Naive B cell (primary cell): Measurements from ENCODE around the gene TRPM8. TPM values are rescaled to one million over a fixed set of nuclear protein-coding genes. Genes with fewer than 3 reads are reported as not detected.
"Not testable (repeated sequence)": the region's sequence is repeated elsewhere in the genome, so short reads cannot be mapped to it uniquely, and the experiment has no call there.

Source experiments
- ATAC-seq, 2 donors: fragments of 150-1000 bp; cut with Tn5 transposase; 2 replicates each; pipeline ENCODE4 v1.10.0; 2021; ENCODE audit warnings: low read depth in 2 of 2, mild to moderate bottlenecking in 2 of 2, moderate library complexity in 2 of 2
- DNase-seq: peaks from one replicate; pipeline ENCODE4 v3.0.0; 2022
- H3K27ac Mint-ChIP-seq, 6 donors: one replicate each; pipeline ENCODE4 v1.8.0; 2020 to 2022; ENCODE audit warnings: mild to moderate bottlenecking in 6 of 6, mixed read lengths in 6 of 6, moderate library complexity in 5 of 6, inconsistent platforms in 2 of 6
- H3K27me3 Mint-ChIP-seq, 3 donors: one replicate each; pipeline ENCODE4 v1.8.0; 2021 to 2022; ENCODE audit warnings: mixed read lengths in 3 of 3, mild to moderate bottlenecking in 1 of 3
- H3K36me3 Mint-ChIP-seq, 2 donors: one replicate each; pipeline ENCODE4 v1.8.0; 2020 to 2022; ENCODE audit warnings: mixed read lengths in 2 of 2, inconsistent platforms in 1 of 2, mild to moderate bottlenecking in 1 of 2
- H3K4me1 Mint-ChIP-seq, 3 donors: one replicate each; pipeline ENCODE4 v1.8.0; 2020 to 2022; ENCODE audit warnings: mixed read lengths in 3 of 3, inconsistent platforms in 1 of 3, mild to moderate bottlenecking in 1 of 3, moderate library complexity in 1 of 3
- H3K4me3 Mint-ChIP-seq, 8 donors: one replicate each; pipeline ENCODE4 v1.8.0; 2020 to 2022; ENCODE audit warnings: mild to moderate bottlenecking in 8 of 8, mixed read lengths in 8 of 8, moderate library complexity in 8 of 8, inconsistent platforms in 2 of 8
- H3K9me3 Mint-ChIP-seq, 7 donors: one replicate each; pipeline ENCODE4 v1.8.0; 2020 to 2022; ENCODE audit warnings: mixed read lengths in 7 of 7, mild to moderate bottlenecking in 5 of 7, inconsistent platforms in 2 of 7, moderate library complexity in 1 of 7
- polyA plus RNA-seq, 6 donors: library from polyadenylated mRNA; unstranded; fragments of 300-500 nt; fragmentation: Illumina TruSeq; gene quantifications; one replicate each; pipeline ENCODE4 v1.2.3, GENCODE V29; 2021; ENCODE audit warnings: low read depth in 6 of 6

The TRPM8 gene
- not detected for polyA plus RNA-seq

GRCh38 chr2:233917116-233917515, at the start of gene TRPM8:
Gene TRPM8 (plus strand): TSS chr2:233917373. CDS start chr2:233926538, 9,165 bp downstream.
- no peak within 1 kb of the TSS for H3K4me3 Mint-ChIP-seq
- no peaks in the 10 kb centered on the region for H3K9me3 Mint-ChIP-seq
- ATAC-seq, result no peak
- H3K27me3 Mint-ChIP-seq, result peaks cover 26 to 40% (median 28%) of the 10 kb centered on the region in 3 donors
- H3K36me3 Mint-ChIP-seq, result no peaks in the 10 kb centered on the region
- H3K27ac Mint-ChIP-seq, result no peak within 1 kb of the TSS
- H3K4me1 Mint-ChIP-seq, result no peaks in the 10 kb centered on the region
- DNase-seq, result no peak

DNA sequence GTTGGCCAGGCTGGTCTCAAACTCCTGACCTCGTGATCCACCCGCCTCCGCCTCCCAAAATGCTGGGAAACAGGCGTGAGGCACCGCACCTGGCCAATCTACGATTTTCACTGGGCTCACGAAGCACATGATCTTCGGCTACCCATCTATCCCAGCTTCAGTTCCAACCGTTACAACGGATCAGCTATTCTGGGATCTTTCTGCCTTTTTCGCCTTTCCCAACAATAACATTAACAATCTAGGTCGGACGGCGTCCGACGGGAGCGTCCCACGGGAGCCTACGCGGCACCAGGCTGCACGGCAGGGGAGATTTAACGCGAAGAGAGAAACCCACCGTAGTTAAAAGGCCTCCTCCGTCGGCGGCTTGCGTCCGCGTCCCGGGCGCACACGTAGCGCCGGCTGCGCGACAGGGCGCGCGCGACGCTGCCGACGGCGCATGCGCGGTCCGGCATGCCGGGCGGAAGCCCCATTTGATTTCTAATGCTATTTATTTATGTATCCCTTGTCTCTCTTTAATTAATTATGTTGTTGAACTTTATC, 49.1 kb upstream of the TRPM8 start, which contains the start of gene MSL3B:
Gene MSL3B (minus strand): TSS at position 394 of the 540 bp plus-strand sequence.
- Mint-ChIP-seq H3K27ac (peak within 1 kb of the TSS in 5 of 6 donors; percentile 76 to 93 (median 90)), H3K4me1 (peaks cover 3 to 17% (median 15%) of the 10 kb centered on the region in 3 donors), H3K9me3 (peaks cover 0 to 29% (median 7%) of the 10 kb centered on the region in 7 donors), H3K36me3 (peaks cover 0 to 8% of the 10 kb centered on the region in 2 donors), H3K4me3 (peak within 1 kb of the TSS; percentile 79 to 94 (median 90)), H3K27me3 (peaks cover 11 to 21% (median 12%) of the 10 kb centered on the region in 3 donors)
- peak; percentile 79 to 82 for ATAC-seq
- DNase-seq, result peak; percentile 49

GRCh38 chr2:233871432-233871831, 45.7 kb upstream of the TRPM8 start:
- H3K4me3 Mint-ChIP-seq, result peak overlapping the region in 1 of 8 donors; percentile 17

DNA sequence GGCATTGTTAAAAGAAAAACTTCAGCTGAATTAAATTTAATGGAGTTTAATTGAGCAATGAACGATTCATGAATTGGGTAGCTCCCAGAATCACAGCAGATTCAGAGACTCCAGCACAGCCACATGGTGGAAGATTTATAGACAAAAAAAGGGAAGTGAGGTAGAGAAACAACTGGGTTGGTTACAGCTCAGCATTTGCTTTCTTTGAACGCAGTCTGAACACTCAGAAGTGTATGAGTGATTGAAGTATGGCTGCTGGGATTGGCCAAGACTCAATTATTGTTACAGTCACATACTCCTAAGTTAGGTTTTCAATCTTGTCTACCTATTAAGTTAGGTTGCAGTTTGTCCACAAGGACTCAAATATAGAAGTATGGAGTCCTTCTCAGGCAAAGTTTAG, 45.0 kb upstream of the TRPM8 start:
- not testable (repeated sequence) for H3K36me3 Mint-ChIP-seq, H3K27ac Mint-ChIP-seq, H3K4me3 Mint-ChIP-seq, DNase-seq
- peak; percentile 73 to 77 for ATAC-seq
- Mint-ChIP-seq H3K9me3 (peaks cover 5 to 27% (median 16%) of the 10 kb centered on the region in 7 donors), H3K27me3 (peaks cover 15 to 45% (median 34%) of the 10 kb centered on the region in 3 donors), H3K4me1 (peaks cover 3 to 16% (median 15%) of the 10 kb centered on the region in 3 donors)

More at GRCh38 chr2:233871432-233871831, 45.7 kb upstream of the TRPM8 start:
- Mint-ChIP-seq H3K4me1 (peaks cover 3 to 17% (median 15%) of the 10 kb centered on the region in 3 donors), H3K9me3 (peaks cover 5 to 30% (median 14%) of the 10 kb centered on the region in 7 donors), H3K27ac (no peak overlapping the region), H3K27me3 (peaks cover 15 to 41% (median 32%) of the 10 kb centered on the region in 3 donors), H3K36me3 (peaks cover 0 to 8% of the 10 kb centered on the region in 2 donors)
- ATAC-seq, result no peak
- no peak for DNase-seq

DNA sequence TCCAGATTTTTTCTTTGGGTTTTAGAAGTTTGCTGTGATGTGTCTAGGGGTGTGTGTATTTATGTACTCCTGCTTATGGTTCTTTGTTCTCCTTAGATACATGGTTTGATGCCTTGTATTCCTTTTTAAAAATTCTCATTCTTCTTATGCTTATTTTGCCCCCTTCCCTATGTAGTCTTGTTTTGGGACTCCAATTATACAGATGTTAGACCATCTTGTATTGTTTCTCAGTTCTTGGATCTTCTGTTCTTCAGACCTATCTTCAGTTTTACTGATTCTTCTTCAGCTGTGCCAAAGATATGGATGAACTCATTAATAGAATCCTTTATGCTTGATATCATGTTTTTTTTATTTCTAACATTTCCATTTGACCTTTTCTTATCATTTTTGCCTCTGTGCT, 34.8 kb upstream of the TRPM8 start:
- peaks cover 27 to 67% (median 64%) of the 10 kb centered on the region in 3 donors for H3K27me3 Mint-ChIP-seq

DNA sequence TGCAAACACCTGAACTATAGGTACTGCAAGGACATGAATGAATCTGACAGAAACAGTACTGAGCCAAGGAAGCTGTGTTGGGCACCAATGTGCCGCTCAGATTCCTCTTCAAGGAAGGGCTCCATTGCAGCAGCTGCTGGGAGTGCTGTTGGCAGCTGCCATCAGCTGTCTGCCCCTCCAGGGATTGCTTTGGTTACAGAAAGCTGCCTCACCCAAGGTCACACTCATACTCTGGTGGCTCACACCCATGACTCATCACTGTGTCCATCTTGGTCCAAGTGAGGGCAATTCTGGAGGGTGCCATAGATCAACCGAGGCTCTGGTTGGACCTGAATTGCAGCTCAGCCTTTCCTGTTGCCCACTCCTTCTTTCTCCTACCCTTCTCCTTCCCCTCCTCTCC, 24.4 kb upstream of the TRPM8 start:
- Mint-ChIP-seq H3K36me3 (peaks cover 0 to 5% of the 10 kb centered on the region in 2 donors), H3K27ac (no peak overlapping the region), H3K27me3 (peaks cover 28 to 62% (median 60%) of the 10 kb centered on the region in 3 donors), H3K9me3 (no peaks in the 10 kb centered on the region), H3K4me1 (no peaks in the 10 kb centered on the region), H3K4me3 (no peak overlapping the region)
- ATAC-seq, result no peak
- no peak for DNase-seq

More for the DNA sequence above, 34.8 kb upstream of the TRPM8 start:
- no peak for ATAC-seq
- no peak for DNase-seq
- Mint-ChIP-seq H3K9me3 (peaks cover 12 to 50% (median 33%) of the 10 kb centered on the region in 7 donors), H3K4me3 (no peak overlapping the region), H3K4me1 (no peaks in the 10 kb centered on the region), H3K36me3 (peaks cover 13 to 35% of the 10 kb centered on the region in 2 donors), H3K27ac (no peak overlapping the region)

- H3K4me3 Mint-ChIP-seq, ATAC-seq, H3K9me3 Mint-ChIP-seq, H3K4me1 Mint-ChIP-seq, H3K36me3 Mint-ChIP-seq, DNase-seq, H3K27ac Mint-ChIP-seq: not testable (repeated sequence)
- H3K27me3 Mint-ChIP-seq, result peaks cover 23 to 64% (median 32%) of the 10 kb centered on the region in 3 donors
These were observed 20.9 kb upstream of the TRPM8 start for GRCh38 chr2:233896253-233896652.

DNA sequence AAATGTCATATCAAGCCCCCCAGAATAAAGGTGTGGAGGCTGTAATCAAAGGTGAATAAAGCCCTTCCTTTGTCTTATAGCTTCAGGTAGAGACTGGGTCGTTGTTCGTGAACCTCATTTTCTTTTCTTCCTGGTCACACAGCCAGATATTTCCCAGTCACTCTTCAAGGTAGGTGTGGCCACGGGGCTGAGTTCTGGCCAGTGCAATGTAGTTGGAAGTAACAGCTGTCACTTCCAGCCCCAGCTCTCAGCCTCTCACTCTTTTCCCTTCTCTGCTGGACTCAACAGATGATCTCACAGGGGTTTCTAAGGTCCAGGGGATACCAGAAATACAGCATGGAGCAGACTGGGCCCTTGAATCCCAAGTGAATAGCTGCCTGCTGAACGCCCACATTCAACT, 15.8 kb upstream of the TRPM8 start:
- DNase-seq (no peak), ATAC-seq (no peak)
- Mint-ChIP-seq H3K27me3 (peaks cover 25 to 52% (median 29%) of the 10 kb centered on the region in 3 donors), H3K9me3 (no peaks in the 10 kb centered on the region), H3K4me3 (no peak overlapping the region), H3K36me3 (no peaks in the 10 kb centered on the region), H3K4me1 (peaks cover 0 to 8% (median 0%) of the 10 kb centered on the region in 3 donors), H3K27ac (peak overlapping the region in 1 of 6 donors; percentile 55)

GRCh38 chr2:233901884-233902283, 15.3 kb upstream of the TRPM8 start:
- DNase-seq (no peak), ATAC-seq (no peak)
- Mint-ChIP-seq H3K9me3 (no peaks in the 10 kb centered on the region), H3K27me3 (peaks cover 26 to 51% (median 32%) of the 10 kb centered on the region in 3 donors), H3K4me1 (peaks cover 0 to 8% (median 0%) of the 10 kb centered on the region in 3 donors), H3K36me3 (no peaks in the 10 kb centered on the region), H3K4me3 (no peak overlapping the region), H3K27ac (no peak overlapping the region)

- Mint-ChIP-seq H3K9me3 (peaks cover 0 to 3% (median 0%) of the 10 kb centered on the region in 7 donors), H3K27ac (no peak overlapping the region), H3K27me3 (peaks cover 33 to 58% (median 46%) of the 10 kb centered on the region in 3 donors), H3K4me3 (no peak overlapping the region), H3K4me1 (no peaks in the 10 kb centered on the region), H3K36me3 (no peaks in the 10 kb centered on the region)
- ATAC-seq (no peak), DNase-seq (no peak)
These were observed 11.2 kb upstream of the TRPM8 start for GRCh38 chr2:233905945-233906344.

- H3K27me3 Mint-ChIP-seq, result peaks cover 34 to 57% (median 57%) of the 10 kb centered on the region in 3 donors
- H3K4me1 Mint-ChIP-seq, result no peaks in the 10 kb centered on the region
- H3K4me3 Mint-ChIP-seq, result no peak overlapping the region
- no peak for ATAC-seq
- no peak for DNase-seq
- no peaks in the 10 kb centered on the region for H3K36me3 Mint-ChIP-seq
- no peak overlapping the region for H3K27ac Mint-ChIP-seq
- peaks cover 0 to 3% (median 0%) of the 10 kb centered on the region in 7 donors for H3K9me3 Mint-ChIP-seq
These were observed 9.5 kb upstream of the TRPM8 start for GRCh38 chr2:233907627-233908026.

- DNase-seq (no peak), ATAC-seq (no peak)
- Mint-ChIP-seq H3K27me3 (peaks cover 46 to 47% (median 47%) of the 10 kb centered on the region in 3 donors), H3K27ac (no peak overlapping the region), H3K9me3 (no peaks in the 10 kb centered on the region), H3K36me3 (no peaks in the 10 kb centered on the region), H3K4me3 (no peak overlapping the region), H3K4me1 (no peaks in the 10 kb centered on the region)
These were observed 4.3 kb upstream of the TRPM8 start for GRCh38 chr2:233912691-233913423.

DNA sequence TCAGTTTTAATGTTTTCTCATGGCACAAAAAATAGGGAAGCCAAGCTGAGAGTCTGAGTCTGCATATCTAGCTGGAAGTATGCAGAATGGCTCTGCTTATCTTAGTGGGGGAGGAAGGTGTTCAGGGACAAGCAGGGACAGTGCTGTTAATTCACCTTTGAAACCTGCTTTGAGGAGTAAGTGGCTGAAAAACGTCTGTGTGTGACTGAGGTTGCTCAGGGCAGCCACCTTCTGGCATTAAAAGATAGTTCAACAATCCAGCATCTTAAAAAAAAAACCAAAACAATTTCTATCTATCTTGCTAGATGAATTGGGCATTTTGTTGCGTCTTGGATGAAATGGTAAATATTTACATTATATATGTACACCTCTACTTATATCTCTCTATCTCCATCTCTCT, 2.0 kb upstream of the TRPM8 start:
- no peaks in the 10 kb centered on the region for H3K36me3 Mint-ChIP-seq
- no peaks in the 10 kb centered on the region for H3K9me3 Mint-ChIP-seq
- peaks cover 36 to 48% (median 38%) of the 10 kb centered on the region in 3 donors for H3K27me3 Mint-ChIP-seq
- H3K27ac Mint-ChIP-seq, result no peak overlapping the region
- DNase-seq (no peak), ATAC-seq (no peak)
- no peaks in the 10 kb centered on the region for H3K4me1 Mint-ChIP-seq
- H3K4me3 Mint-ChIP-seq, result no peak overlapping the region

GRCh38 chr2:233919319-233919718, 2.1 kb downstream of the TRPM8 start:
- Mint-ChIP-seq H3K36me3 (no peaks in the 10 kb centered on the region), H3K9me3 (no peaks in the 10 kb centered on the region)
- ATAC-seq, result no peak

More at GRCh38 chr2:233919319-233919718, 2.1 kb downstream of the TRPM8 start:
- DNase-seq, result no peak
- H3K27me3 Mint-ChIP-seq, result peaks cover 23 to 35% (median 30%) of the 10 kb centered on the region in 3 donors
- no peak overlapping the region for H3K4me3 Mint-ChIP-seq
- no peak overlapping the region for H3K27ac Mint-ChIP-seq
- H3K4me1 Mint-ChIP-seq, result no peaks in the 10 kb centered on the region
